MM.1S (cell line): Measurements from ENCODE around the gene PDLIM4.

Experiments used
- DNase-seq: peaks from one replicate; pipeline ENCODE4 v3.0.0-alpha.2; 2015
- H2AFZ ChIP-seq: fragments of 300-600 bp; sonication (generic); 2 replicates; pipeline ENCODE4 v1.6.0; 2016; ENCODE audit warnings: antibody characterized with exemption, low read length
- H3F3A ChIP-seq: fragments of 300-600 bp; sonication (generic); 2 replicates; pipeline ENCODE4 v1.6.1; 2016; ENCODE audit warnings: mild to moderate bottlenecking, antibody characterized with exemption, low read length, moderate library complexity, mixed read lengths; ENCODE audit not compliant: insufficient read depth
- H3K27ac ChIP-seq: fragments of 300-600 bp; sonication (generic); 2 replicates; pipeline ENCODE4 v1.5.1; 2016; ENCODE audit warnings: mild to moderate bottlenecking, low read length
- H3K27me3 ChIP-seq: fragments of 300-600 bp; sonication (generic); replicated peaks from 2 replicates; pipeline ENCODE4 v1.6.0; 2016; ENCODE audit warnings: low read length; ENCODE audit not compliant: insufficient read depth
- H3K36me3 ChIP-seq: fragments of 300-600 bp; sonication (generic); replicated peaks from 2 replicates; pipeline ENCODE4 v1.6.1; 2016; ENCODE audit warnings: mild to moderate bottlenecking, low read length, mixed read lengths; ENCODE audit not compliant: insufficient read depth
- H3K4me1 ChIP-seq: fragments of 300-600 bp; sonication (generic); 2 replicates; pipeline ENCODE4 v1.6.1; 2016; ENCODE audit warnings: low read length, mixed read lengths
- H3K4me2 ChIP-seq: fragments of 300-600 bp; sonication (generic); 2 replicates; pipeline ENCODE4 v1.6.0; 2016; ENCODE audit warnings: low read depth, low read length
- H3K4me3 ChIP-seq: fragments of 300-600 bp; sonication (generic); 2 replicates; pipeline ENCODE4 v1.5.1; 2016; ENCODE audit warnings: low read length, mixed read lengths
- H3K79me2 ChIP-seq: fragments of 300-600 bp; sonication (generic); 2 replicates; pipeline ENCODE4 v1.6.1; 2016; ENCODE audit warnings: mixed run types, low read length, mixed read lengths
- H3K9ac ChIP-seq: fragments of 300-600 bp; sonication (generic); 2 replicates; pipeline ENCODE4 v1.6.1; 2016; ENCODE audit warnings: low read length, mixed read lengths
- H3K9me2 ChIP-seq: fragments of 300-600 bp; sonication (generic); replicated peaks from 2 replicates; pipeline ENCODE4 v1.6.1; 2016; ENCODE audit warnings: mild to moderate bottlenecking, low read length, mixed read lengths; ENCODE audit not compliant: insufficient read depth
- H3K9me3 ChIP-seq: fragments of 300-600 bp; sonication (generic); replicated peaks from 2 replicates; pipeline ENCODE4 v1.6.1; 2016; ENCODE audit warnings: mild to moderate bottlenecking, low read length, mixed read lengths; ENCODE audit not compliant: insufficient read depth
- H4K20me1 ChIP-seq: fragments of 300-600 bp; sonication (generic); 2 replicates; pipeline ENCODE4 v1.6.1; 2016; ENCODE audit warnings: mild to moderate bottlenecking, low read length, moderate library complexity, mixed read lengths; ENCODE audit not compliant: insufficient read depth
- CTCF ChIP-seq: fragments of 300-600 bp; sonication (generic); IDR thresholded peaks from 2 replicates; pipeline ENCODE4 v1.5.1; 2016; ENCODE audit warnings: antibody characterized with exemption, low read length, mixed read lengths
- EZH2 ChIP-seq: fragments of 300-600 bp; sonication (generic); optimal IDR thresholded peaks from 2 replicates; pipeline ENCODE3; 2017; ENCODE audit warnings: low read depth, mild to moderate bottlenecking, antibody characterized with exemption, low read length, mixed read lengths
- EZH2phosphoT487 ChIP-seq: fragments of 300-600 bp; sonication (generic); IDR thresholded peaks from 2 replicates; pipeline ENCODE4 v1.6.1; 2018; ENCODE audit warnings: antibody characterized with exemption, low read length

PDLIM4 gene

GRCh38 chr5:132258102-132259068 lies 889 bp downstream of the PDLIM4 start:
- no peaks in the 10 kb centered on the region for H3K79me2 ChIP-seq
- DNase-seq: no peak
- H2AFZ ChIP-seq: no peak overlapping the region
- no peaks in the 10 kb centered on the region for H3F3A ChIP-seq
- no peak overlapping the region for H3K4me2 ChIP-seq
- H3K4me1 ChIP-seq: no peaks in the 10 kb centered on the region
- no peaks in the 10 kb centered on the region for H3K36me3 ChIP-seq
- H3K9me2 ChIP-seq: no peaks in the 10 kb centered on the region
- H4K20me1 ChIP-seq: no peaks in the 10 kb centered on the region
- no peaks in the 10 kb centered on the region for H3K9me3 ChIP-seq
- H3K27ac ChIP-seq: no peak overlapping the region
- no peaks in the 10 kb centered on the region for H3K27me3 ChIP-seq
- no peak overlapping the region for H3K4me3 ChIP-seq
- no peak overlapping the region for H3K9ac ChIP-seq
- TF ChIP-seq CTCF: no peak
- no peak for TF ChIP-seq EZH2phosphoT487
- no peak for TF ChIP-seq EZH2

DNA sequence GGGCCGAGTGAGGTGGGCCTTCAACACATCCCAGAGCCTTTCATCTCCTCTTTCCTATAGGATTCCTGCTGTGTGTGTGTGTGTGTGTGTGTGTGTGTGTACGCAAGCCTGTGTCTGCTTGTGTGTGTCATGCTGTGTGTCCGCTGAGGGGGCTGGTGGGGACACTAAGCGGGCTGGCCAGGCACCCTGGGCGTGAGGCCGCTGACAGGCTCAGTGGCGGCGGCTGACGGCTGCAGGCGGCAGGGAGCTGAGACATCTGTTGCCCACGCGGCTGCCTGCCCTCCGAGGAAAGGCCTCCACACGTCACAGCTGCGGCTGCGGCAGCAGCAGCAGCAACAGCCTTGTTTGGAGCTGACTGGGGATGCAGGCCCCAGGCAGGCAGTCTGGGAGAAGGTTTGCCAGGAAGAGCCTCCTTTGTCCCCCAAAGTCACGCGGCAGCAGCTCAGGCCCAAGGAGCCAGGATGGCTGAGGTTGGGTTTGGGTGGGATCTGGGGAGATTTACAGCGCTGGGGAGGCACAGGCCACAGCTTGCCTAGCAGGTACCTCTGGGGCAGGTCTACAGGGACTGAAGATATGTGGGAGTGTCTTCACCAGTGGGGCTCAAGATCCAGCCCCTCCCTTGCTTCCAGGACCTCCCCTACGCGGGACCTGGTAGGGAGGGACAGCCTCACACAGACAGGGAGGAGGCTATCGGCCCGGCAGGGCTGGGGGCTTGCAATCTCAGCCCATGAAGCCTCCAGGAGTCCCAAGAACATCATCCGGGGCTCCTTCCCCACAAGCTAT lies 1.8 kb downstream of the PDLIM4 start:
- Histone ChIP-seq H3K4me2 (no peak overlapping the region), H4K20me1 (no peaks in the 10 kb centered on the region), H3K27me3 (no peaks in the 10 kb centered on the region), H3K9me3 (no peaks in the 10 kb centered on the region), H3K9ac (no peak overlapping the region), H3K4me3 (no peak overlapping the region), H3K9me2 (no peaks in the 10 kb centered on the region), H3K4me1 (no peaks in the 10 kb centered on the region), H3K79me2 (no peaks in the 10 kb centered on the region), H3K36me3 (no peaks in the 10 kb centered on the region), H3F3A (no peaks in the 10 kb centered on the region), H2AFZ (no peak overlapping the region), H3K27ac (no peak overlapping the region)
- TF ChIP-seq EZH2phosphoT487 (no peak), EZH2 (no peak), CTCF (no peak)
- DNase-seq: no peak

DNA sequence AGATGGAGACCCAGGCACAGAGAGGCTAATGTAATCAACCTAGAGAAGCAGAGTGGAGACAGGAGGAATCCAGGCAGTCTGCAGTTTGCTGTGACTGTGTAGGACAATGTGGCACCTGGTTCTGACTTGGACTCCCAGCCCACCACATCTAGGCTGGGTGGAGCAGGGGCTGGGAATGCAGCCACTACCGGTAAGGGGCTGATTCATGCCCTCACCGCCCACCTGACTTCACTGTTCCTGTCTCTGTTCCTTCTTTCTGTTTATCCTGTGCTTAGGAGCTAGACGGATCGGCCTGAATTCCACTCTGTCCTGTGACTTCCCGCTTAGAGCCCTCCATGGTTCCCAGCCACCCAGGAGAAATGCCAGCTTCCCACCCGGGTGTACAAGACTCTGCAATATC lies 2.6 kb downstream of the PDLIM4 start:
- H2AFZ ChIP-seq: no peak overlapping the region
- no peak overlapping the region for H3K9ac ChIP-seq
- no peak overlapping the region for H3K4me3 ChIP-seq
- H3K36me3 ChIP-seq: no peaks in the 10 kb centered on the region
- TF ChIP-seq EZH2phosphoT487: no peak
- TF ChIP-seq CTCF: no peak
- H3K27ac ChIP-seq: no peak overlapping the region
- no peak for DNase-seq
- no peaks in the 10 kb centered on the region for H3K79me2 ChIP-seq
- H3F3A ChIP-seq: no peaks in the 10 kb centered on the region
- no peak overlapping the region for H3K4me2 ChIP-seq
- H3K9me2 ChIP-seq: no peaks in the 10 kb centered on the region
- H3K9me3 ChIP-seq: no peaks in the 10 kb centered on the region
- no peaks in the 10 kb centered on the region for H3K27me3 ChIP-seq
- H4K20me1 ChIP-seq: no peaks in the 10 kb centered on the region
- H3K4me1 ChIP-seq: no peaks in the 10 kb centered on the region
